C4-2B (cell line): ENCODE data around the gene CFLAR.

Source experiments
- CTCF ChIP-seq: fragments of 450-650 bp; conservative IDR thresholded peaks from 2 replicates; pipeline ENCODE4 v1.5.1; 2017; ENCODE audit warnings: mild to moderate bottlenecking
- ZFX ChIP-seq: fragments of 450-650 bp; IDR thresholded peaks from 2 replicates; pipeline ENCODE4 v1.6.1; 2017

GRCh38 chr2:201084863-201085262, 31.1 kb upstream of the CFLAR start:
- TF ChIP-seq CTCF: no peak
- TF ChIP-seq ZFX: no peak
